ENCODE results near the gene CYREN. TPM values are rescaled to one million over a fixed set of nuclear protein-coding genes. Genes with fewer than 3 reads are reported as not detected.

CYREN gene
- total and polyA plus RNA-seq, 2 of the 13 experiments (the other 11 are each of a cell fraction or from before 2014, with no cell fraction given) = 20.7 to 60.7 TPM

GRCh38 chr7:135211179-135211945 is 40.9 kb upstream of the CYREN start, which contains the start of gene WDR91 (continued):
- TF ChIP-seq ZNF891 (CRISPR knock-in tag; IDR thresholded peaks at IDR 0.05) = 0 out of 2 replicates have a peak, but pooled peaks have one; percentile 30
- TF ChIP-seq AKAP8 (CRISPR knock-in tag; IDR thresholded peaks at IDR 0.05) = peak; percentile 73; the same call in 1 of the 2 replicates
- no peak for TF ChIP-seq ZNF570 (CRISPR knock-in tag; IDR thresholded peaks at IDR 0.05; ENCODE audit: borderline replicate concordance)
- no peak for TF ChIP-seq ONECUT2 (CRISPR knock-in tag; IDR thresholded peaks at IDR 0.05)
- TF ChIP-seq STAT6 (CRISPR knock-in tag; IDR thresholded peaks at IDR 0.05; ENCODE audit: borderline replicate concordance) = no peak
- TF ChIP-seq GATAD1 (CRISPR knock-in tag; IDR thresholded peaks at IDR 0.05) = no peak; the same call in 1 of the 2 replicates
- TF ChIP-seq ZNF672 (CRISPR knock-in tag; IDR thresholded peaks at IDR 0.05) = no peak
- TF ChIP-seq PRDM15 (CRISPR knock-in tag; IDR thresholded peaks at IDR 0.05) = no peak
- no peak for TF ChIP-seq BRCA1 (CRISPR knock-in tag; IDR thresholded peaks at IDR 0.05)
- TF ChIP-seq, protein P1, sequence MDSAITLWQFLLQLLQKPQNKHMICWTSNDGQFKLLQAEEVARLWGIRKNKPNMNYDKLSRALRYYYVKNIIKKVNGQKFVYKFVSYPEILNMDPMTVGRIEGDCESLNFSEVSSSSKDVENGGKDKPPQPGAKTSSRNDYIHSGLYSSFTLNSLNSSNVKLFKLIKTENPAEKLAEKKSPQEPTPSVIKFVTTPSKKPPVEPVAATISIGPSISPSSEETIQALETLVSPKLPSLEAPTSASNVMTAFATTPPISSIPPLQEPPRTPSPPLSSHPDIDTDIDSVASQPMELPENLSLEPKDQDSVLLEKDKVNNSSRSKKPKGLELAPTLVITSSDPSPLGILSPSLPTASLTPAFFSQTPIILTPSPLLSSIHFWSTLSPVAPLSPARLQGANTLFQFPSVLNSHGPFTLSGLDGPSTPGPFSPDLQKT (CRISPR knock-in tag; IDR thresholded peaks at IDR 0.05; ENCODE audit: borderline replicate concordance) = no peak
- no peak for TF ChIP-seq ZNF841 (CRISPR knock-in tag; IDR thresholded peaks at IDR 0.05; ENCODE audit: borderline replicate concordance)
- no peak for TF ChIP-seq PAF1 (CRISPR knock-in tag; IDR thresholded peaks at IDR 0.05)
- TF ChIP-seq, protein P2, sequence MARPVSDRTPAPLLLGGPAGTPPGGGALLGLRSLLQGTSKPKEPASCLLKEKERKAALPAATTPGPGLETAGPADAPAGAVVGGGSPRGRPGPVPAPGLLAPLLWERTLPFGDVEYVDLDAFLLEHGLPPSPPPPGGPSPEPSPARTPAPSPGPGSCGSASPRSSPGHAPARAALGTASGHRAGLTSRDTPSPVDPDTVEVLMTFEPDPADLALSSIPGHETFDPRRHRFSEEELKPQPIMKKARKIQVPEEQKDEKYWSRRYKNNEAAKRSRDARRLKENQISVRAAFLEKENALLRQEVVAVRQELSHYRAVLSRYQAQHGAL (CRISPR knock-in tag; IDR thresholded peaks at IDR 0.05; ENCODE audit: not compliant biosample characterization) = no peak
- TF ChIP-seq IKZF1 (IDR thresholded peaks at IDR 0.05) = no peak
- TF ChIP-seq TAF1 (CRISPR knock-in tag; IDR thresholded peaks at IDR 0.05) = peak; percentile 96
- TF ChIP-seq ZNF143 (CRISPR knock-in tag; IDR thresholded peaks at IDR 0.05) = no peak
- 0 out of 2 replicates have a peak, but pooled peaks have one; percentile 13 for TF ChIP-seq FOXO1 (CRISPR knock-in tag; IDR thresholded peaks at IDR 0.05)
- TF ChIP-seq ZNF44 (CRISPR knock-in tag; IDR thresholded peaks at IDR 0.05) = no peak
- TF ChIP-seq HMG20A (CRISPR knock-in tag; IDR thresholded peaks at IDR 0.05; ENCODE audit: borderline replicate concordance) = no peak
- no peak for TF ChIP-seq CCDC6 (CRISPR knock-in tag; IDR thresholded peaks at IDR 0.05)
- no peak for TF ChIP-seq TCF12 (IDR thresholded peaks at IDR 0.05)
- TF ChIP-seq TCF12 (CRISPR knock-in tag; IDR thresholded peaks at IDR 0.05) = no peak
- 0 out of 2 replicates have a peak, but pooled peaks have one; percentile 41 for TF ChIP-seq ZNF709 (CRISPR knock-in tag; IDR thresholded peaks at IDR 0.05)
- peak; percentile 73 for TF ChIP-seq HES4 (CRISPR knock-in tag; IDR thresholded peaks at IDR 0.05; ENCODE audit: borderline replicate concordance)
